Measurements from ENCODE around the gene ROPN1B.
A peak's percentile ranks its signal among the peaks of the same experiment; 100 is the strongest.
"Not testable (repeated sequence)": the region's sequence is repeated elsewhere in the genome, so short reads cannot be mapped to it uniquely, and the experiment has no call there.

The ROPN1B gene

DNA sequence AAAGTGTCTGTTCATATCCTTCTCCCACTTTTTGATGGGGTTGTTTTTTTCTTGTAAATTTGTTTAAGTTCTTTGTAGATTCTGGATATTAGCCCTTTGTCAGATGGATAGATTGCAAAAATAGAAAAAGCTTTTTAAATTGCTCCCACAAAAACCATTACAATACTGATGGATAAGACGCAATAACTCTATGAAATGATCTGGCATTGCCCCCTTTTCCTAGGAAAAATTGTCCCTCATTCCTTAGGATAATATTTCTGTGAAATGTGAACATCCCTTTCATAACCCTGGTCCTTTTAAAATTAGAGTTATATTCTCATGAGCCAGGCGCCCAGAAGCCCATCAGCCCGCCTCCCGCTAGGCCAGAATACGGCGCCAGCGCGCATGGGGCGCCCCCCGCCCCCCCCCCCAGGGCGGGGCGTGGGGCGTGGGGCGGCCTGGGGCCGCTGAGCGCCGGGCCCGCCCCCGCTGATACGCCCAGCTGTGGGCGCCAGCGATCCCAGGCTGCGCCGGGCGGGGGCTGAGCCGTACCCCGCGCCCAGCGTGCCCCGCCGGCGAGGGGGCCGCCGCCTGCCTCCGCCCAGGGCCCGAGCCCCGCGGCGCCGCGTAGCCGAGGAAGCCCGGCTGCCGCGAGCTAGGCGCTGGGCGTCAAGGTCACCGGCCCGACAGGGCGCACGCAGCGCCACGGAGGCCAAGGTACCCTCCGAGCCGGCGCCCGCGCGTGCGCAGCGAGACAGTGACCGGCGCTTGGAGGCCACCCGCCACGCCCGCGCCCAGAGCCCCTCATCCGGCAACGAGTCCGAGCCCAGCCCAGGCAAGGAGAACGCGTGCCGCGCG, 11.1 kb upstream of the ROPN1B start:
- DNase-seq (ENCODE audit: low read depth in 2 of 2) = no peak

DNA sequence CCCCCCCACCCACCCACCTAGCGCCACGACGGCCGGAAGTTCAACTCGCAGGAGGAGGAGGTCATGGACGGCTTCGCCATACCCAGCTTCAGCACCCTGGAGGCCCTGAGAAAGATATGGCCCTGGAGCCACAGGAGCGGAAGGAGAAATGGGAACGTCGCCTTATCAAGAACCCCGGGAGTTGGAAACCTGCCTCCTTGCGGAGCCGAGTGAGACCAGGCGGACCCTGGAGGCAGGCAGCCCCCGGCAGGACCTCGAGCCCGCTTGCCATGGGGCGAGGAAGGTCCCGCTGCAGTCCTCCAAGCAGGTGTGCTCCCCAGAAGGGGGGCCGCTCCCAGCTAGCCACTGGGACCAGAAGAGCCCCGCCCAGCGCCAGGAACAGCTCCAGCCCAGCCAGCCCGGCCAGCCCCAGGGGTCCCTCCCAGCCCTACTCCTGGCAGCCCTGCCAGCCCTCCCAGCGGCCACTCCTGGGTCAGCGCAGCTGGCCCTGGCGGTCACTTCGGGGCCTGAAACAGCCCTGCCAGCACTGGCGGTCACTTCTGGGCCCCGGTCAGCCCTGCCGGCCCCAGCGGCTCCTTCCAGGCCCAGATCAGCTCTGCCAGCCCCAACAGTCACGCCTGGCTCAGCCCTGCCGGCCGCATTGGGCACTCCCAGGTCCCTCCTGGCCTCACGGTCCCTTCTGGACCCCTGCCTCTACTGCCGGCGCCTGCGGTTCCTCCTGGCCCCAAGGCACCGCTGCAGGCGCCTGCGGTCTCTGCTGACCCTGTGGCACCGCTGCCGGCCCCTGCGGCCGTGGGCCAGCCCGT, 10.3 kb upstream of the ROPN1B start:
- DNase-seq (ENCODE audit: low read depth in 2 of 2) = no peak

DNA sequence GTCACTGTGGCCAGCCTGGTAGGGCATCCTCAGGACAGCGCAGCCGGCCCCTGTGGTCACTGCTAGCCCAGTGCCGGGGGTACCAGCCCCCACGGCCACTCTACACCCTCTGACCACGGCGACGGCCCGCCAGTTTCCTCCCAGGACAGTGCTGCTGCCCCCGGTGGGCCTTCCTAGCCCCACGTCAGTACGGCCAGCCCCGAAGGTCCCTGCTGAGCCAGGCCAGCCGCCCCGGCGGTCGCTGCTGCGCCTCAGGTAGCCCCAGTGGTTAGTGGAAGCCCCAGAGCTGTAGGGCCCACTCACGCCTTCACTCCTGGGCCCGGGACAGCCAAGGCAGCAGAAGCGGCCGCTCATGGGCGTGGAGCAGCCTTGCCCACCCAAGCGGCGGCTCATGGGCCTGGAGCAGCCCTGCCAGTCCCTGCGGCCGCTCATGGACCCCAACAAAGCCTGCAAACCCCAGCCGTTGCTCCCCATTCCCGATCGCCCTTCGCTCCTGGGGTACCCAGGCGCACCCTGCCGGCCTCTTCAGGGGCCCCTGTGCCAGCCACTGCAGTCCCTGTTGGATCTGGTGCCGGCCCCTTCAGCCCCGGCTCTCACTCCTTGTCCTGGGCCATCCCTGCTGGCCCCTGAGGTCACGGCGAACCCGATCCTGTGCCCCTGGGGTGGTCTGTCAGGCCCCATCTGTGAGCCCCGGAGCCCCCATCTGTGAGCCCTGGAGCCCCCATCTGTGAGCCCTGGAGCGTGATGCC, 9.5 kb upstream of the ROPN1B start:
- DNase-seq (ENCODE audit: low read depth in 2 of 2) = no peak

DNA sequence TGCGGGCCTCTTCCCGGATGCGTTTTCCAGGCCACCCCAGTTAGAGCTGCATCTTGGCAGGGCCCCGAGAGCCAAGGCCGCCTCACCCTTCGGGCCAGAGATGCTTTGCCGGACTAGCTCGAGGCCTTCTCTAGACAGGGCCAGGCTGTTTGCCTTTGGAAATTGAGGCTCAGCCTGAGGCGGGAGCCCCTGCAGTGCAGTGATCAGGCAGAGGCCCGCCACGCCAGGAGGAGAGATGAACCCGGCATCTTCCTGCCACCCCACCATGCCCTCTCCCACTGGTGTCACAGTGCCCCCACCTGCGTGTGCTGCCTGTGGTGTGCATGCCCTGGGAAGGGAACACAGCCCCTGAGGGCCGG, 8.9 kb upstream of the ROPN1B start:
- DNase-seq (ENCODE audit: low read depth in 2 of 2) = no peak

DNA sequence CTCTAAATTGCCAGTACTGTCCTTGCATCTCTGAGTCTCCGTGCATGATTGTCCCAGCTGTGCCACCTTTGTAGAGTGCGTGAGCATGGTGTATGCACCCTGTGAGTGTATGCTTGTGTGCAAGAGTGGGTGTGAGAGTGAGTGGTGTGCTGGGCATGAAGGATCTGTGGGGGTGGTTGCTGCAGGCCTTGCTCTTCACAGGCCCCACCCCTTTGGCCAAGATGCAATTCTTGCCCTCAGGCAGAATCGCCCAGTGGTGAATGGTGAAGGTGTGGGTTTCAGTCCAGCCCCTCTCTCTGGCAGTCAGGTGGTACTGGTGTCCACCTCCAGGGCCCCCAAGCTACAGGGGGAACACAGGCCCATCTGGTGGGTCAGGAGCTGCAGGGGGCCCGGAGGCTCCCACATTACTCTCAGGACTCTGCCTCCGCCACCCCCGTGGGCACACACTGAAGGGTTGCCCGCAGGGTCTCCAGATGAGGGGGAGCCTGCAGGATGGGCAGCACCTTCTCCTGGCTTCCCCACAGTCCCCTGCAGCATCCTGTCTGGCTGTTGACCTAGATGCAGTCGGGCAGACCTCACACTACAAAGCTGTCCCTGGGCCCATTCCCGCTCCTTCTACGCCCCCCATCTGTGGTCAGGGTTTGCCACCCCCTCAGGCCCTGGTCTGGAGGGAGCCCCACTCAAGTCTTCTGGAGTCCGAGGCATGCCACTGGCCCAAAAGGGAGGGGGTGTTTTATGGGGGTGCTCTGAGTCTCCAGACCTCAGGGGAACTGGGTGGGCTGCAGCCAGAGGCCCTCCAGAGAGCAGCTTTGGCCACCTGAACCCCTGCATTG, 8.3 kb upstream of the ROPN1B start:
- DNase-seq (ENCODE audit: low read depth in 2 of 2) = no peak

DNA sequence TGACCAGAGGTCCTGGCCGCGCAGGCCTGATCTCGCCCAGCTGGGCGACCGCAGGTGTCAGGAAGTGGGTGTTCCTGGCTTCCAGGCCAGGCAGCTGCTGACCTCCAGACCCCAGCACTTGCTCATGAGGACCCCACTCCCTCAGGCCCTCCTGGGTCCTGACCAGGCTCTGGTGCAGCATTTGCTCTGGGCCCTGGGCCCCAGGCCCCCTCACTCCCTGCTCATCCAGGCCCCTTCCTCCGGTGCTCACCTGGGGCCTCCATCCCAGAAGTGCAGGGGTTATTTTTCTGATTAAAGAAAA, 7.7 kb upstream of the ROPN1B start:
- no peak for DNase-seq (ENCODE audit: low read depth in 2 of 2)

DNA sequence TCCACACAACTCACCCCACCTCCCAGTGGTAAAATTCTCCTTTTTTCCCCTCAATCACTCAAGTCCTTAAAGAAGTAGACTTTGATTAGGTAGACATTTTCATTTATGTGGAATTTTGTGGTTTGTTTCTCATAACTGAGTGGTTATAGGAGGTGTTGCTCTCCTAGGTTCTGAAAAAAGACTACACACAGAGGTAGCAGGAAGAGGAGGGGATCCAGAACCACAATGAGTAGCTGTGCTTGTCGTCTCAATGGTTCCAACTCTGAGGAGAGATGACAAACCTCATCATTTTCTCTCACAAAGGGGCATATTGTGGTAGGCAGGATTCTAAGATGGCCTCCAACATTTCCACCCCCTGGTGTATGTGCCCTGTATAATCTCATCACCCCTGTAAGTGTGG, 5.1 kb upstream of the ROPN1B start:
- DNase-seq (ENCODE audit: low read depth in 2 of 2) = not testable (repeated sequence)

DNA sequence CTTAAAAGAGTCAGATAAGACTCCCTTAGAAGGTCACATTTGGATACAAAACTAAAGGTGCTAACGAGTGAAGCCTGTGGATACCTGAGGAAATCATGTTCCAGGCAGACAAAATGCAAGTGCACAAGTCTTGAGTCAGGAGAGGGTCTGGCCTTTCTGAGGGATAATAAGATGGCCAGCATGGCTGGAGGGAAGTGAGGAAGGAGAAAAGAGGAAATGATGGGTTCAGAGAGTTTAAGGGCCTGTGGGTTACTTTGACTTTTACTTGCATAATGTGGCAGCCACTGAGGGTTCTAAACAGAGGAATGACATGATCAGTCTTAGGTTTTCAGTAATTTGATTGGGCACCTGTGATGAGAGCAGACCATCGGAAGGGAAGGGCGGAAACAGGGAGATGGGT, 3.5 kb upstream of the ROPN1B start:
- DNase-seq (ENCODE audit: low read depth in 2 of 2) = no peak

DNA sequence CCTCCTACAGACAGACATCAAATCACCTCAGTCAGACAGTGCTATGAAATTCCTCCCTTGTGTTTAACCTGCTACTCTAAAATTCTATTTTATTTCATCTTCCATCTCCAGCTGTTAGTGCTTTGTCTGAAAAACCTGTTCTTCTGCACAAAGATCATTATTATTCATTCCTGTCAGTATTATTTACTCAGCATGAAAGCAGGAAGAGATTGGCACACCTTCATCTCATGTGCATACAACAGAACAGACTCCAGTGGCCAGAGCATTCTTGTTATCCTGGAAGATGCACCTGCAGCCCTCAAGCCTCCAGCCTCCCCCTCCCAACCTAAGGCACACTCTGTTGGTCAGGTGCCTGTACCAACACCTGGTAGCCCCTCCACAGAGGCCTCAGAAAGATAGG, 1.8 kb upstream of the ROPN1B start:
- DNase-seq (ENCODE audit: low read depth in 2 of 2) = no peak

DNA sequence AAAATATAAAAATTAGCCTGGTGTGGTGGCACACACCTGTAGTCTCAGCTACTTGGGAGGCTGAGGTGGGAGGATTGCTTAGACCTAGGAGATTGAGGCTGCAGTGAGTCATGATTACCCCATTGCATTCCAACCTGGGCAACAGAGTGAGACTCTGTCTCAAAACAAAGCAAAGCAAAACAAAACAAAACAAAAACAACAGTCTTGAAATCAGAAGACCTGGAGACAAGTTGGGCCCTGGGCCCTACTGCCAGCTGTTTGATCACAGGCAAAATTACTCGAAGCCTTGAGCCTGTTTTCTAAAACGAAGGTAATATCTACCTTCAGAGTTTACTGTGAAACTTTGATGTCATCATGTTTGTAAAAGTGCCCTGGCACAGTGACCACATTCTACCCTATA, 857 bp upstream of the ROPN1B start:
- DNase-seq (ENCODE audit: low read depth in 2 of 2) = not testable (repeated sequence)

DNA sequence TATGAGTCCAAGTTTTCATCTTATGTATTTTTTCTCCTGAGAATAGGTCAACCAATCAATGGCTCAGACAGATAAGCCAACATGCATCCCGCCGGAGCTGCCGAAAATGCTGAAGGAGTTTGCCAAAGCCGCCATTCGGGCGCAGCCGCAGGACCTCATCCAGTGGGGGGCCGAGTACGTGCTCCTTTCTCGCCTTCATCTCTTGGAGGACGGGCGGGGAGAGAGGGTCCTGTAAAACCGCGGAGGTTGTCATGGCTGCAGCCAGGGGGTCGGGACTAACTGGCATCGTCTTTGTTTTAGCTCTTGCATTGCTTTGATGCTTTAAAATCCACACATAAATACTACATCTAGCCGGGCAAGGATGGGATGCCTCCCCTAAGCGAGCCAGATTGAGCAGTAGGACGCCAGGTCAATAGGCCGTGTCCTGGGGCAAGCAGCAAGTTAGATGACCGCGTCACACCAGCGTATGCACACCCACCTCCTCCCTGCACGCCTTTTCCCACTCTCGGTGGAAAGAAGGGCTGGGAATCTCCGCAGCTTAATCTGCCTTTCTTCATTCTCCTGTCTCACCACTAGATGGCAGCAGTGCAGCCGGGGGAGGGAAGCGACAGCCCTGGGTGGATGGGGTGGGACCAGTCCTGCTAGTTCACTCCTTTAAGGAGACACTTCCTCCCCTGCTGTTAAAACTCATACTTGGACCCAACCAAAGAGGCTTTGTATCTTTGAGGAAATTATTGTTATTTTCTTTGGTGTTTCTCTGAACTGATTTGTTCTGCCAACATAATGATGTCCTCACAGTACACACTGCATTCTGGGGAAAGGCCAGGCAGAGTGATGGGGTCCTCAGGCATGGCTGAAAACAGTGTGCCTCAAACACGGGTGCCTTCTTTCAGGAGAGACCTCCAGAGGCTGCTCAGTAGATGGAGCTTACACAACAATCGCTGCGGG, 3.3 kb downstream of the ROPN1B start:
- DNase-seq (ENCODE audit: low read depth in 2 of 2) = not testable (repeated sequence)

DNA sequence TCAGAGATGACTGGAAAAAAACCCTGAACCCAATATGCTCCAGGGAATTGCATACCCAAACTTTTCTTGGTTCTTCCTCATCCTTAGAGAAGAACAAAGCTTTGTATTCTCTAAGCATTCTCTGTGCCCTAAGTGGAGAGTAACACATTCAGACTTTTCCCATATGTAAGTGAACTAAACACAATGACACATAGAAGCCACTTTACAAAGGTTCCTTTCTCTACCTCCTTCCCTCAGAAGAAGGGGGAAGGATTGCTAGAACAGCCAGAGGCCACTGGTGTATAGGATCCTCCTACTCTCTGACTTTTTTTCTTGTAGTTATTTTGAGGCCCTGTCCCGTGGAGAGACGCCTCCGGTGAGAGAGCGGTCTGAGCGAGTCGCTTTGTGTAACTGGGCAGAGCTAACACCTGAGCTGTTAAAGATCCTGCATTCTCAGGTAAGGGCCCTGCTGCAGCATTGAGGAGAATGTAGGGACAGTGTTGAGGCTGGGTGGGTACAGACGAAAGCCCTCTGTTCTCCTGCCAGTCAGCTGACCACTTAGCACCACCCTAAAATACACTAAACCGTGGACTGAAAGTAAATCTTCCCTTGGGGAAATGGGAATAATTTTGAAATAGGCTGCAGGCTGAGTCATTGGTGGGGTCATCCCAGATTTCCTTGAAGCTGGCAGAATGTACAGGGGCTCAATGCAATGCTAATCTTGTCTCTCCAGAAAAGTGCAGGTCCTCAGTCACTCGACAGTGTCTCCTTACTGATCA, 6.4 kb downstream of the ROPN1B start:
- not testable (repeated sequence) for DNase-seq (ENCODE audit: low read depth in 2 of 2)

DNA sequence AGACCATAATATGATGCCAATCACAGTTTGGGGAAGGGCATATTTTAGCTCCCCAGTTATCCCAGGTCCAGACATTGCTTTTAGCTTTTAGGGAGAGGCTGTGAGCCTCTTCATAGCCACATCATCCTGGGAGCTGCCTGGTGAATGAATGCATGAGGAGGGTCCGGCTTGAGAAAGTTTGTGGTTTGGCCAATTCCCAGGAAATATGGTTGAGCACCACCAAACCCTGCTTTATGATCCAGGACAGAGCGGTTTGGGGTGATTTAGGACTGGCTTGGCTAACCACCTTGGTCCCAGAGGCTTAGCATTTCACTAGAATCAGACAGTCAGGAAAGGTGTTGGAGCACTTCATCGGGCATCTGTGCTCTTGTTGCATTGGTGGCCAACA, 7.0 kb downstream of the ROPN1B start:
- not testable (repeated sequence) for DNase-seq (ENCODE audit: low read depth in 2 of 2)

DNA sequence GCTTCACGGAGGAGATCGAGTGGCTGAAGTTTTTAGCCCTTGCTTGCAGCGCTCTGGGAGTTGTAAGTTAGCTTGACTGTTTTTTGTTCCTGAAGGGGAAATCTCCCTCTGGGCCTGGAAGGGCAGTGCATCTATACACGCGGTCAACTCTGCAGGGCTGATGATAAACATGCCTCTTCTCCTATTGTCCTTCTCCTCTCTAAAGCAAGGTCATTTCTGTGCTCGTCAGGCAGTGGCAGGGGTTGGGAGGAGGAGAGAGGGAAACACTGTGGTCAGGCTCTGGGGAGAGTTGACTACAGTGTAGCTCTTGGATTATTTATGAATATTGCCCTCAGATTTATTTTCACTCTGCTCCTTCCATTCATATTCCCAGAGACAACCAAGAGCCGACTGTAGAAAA, 8.1 kb downstream of the ROPN1B start:
- DNase-seq (ENCODE audit: low read depth in 2 of 2) = not testable (repeated sequence)

DNA sequence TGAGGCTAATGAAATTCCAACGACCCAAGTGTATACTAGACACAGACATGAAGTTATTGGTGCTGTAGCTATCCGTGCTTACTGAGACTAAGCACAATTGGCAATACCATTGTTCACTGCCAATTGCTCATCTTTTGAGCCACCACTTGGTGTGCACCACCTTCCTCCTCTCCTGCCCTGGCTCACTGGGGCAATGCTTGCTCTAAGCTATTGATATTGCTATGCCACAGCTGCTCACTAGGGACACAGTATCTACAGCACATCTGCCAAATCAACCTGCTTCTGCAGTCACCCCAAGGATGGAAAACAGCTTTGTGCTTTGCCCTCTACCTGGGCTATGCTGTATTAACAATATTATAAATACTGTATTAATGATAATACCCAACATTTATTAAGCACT, 16.0 kb downstream of the ROPN1B start:
- not testable (repeated sequence) for DNase-seq (ENCODE audit: low read depth in 2 of 2)

DNA sequence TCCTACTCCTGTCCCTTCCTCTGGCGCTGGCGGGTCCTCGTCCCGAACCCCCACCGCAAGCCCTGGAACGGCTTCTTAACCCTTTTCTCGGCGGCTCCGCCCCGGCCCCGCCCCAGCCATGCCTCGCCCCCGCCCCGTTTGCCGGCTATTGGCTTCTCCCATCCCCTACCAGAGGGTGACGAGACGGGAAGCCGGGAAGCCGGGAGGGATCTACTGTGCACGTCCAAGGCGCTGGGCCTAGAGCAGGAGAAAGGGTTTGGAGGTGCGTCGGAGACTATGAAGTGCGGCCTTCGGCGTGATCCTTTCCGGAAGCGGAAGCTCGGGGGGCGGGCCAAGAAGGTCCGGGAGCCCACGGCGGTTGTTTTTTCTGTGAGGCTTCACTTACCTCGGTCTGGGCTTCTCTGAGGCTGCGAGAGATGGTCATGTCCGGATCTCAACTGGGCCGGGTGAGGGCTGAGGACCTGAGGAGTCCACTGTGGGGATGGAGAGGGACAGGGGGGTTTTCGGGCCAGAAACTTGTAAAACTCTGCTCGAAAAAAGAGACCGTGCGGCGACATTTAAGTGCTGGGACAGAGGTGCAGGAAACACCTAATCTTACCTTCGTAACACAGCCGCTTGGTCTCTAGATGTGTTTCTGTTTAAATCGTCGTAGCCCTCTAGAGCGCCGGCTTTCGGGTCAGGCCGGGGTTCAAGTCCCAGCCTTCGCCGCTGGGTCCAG, 21.4 kb downstream of the ROPN1B start:
- DNase-seq (ENCODE audit: low read depth in 2 of 2) = peak; percentile 27 to 64

DNA sequence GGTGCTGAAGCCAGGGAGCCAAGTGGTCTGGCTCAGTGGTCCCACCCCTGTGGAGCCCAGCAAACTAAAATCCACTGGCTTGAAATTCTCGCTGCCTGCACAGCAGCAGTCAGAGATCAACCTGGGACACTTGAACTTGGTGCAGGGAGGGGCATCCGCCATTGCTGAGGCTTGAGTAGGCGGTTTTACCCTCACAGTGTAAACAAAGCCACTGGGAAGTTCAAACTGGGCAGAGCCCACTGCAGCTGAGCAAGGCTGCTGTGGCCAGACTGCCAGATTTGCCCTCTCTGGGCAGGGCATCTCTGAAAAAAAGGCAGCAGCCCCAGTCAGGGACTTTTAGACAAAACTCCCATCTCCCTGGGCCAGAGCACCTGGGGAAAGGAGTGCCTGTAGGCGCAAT, 27.8 kb downstream of the ROPN1B start:
- not testable (repeated sequence) for DNase-seq (ENCODE audit: low read depth in 2 of 2)

DNA sequence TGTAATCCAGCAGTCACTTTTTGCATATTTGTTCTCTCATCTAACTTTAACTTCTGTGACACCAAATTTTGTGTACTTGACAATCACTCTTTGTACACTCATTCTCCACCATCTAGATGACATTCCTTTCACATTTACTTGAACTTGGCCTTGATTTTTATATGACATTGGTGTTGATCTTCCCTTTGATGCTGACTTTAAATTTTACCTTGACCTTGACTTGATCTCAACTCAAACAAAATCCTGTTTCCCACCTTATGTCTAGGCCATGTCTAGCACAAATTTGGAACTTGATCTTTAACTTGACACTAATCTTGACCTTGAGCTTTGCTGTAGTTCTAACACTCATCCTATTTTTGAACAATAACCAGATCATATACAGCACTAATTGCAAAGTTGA, 33.2 kb downstream of the ROPN1B start:
- DNase-seq (ENCODE audit: low read depth in 2 of 2) = no peak

All from stimulated activated CD8-positive, alpha-beta memory T cell treated with anti-CD3 and anti-CD28 coated beads, Interleukin-15, amount 100 ng/mL, for 48 hours (primary cell).